SK-N-MC (cell line): Measurements from ENCODE around the gene GEMIN7.
"Not testable (repeated sequence)": the region's sequence is repeated elsewhere in the genome, so short reads cannot be mapped to it uniquely, and the experiment has no call there.

Source experiments
- DNase-seq: peaks from one replicate; pipeline ENCODE4 v3.0.0-alpha.2; 2011; ENCODE audit warnings: low read depth, low spot score
- H3K27ac ChIP-seq: fragments of 200-600 bp; sonication (generic); 2 replicates; pipeline ENCODE4 v1.5.1; 2016; ENCODE audit warnings: mixed run types
- H3K36me3 ChIP-seq: fragments of 200-600 bp; sonication (generic); 2 replicates; pipeline ENCODE4 v1.6.1; 2017; ENCODE audit warnings: antibody characterized with exemption, low read length, mixed read lengths; ENCODE audit not compliant: insufficient read depth
- H3K4me3 ChIP-seq: fragments of 200-600 bp; sonication (generic); 2 replicates; pipeline ENCODE4 v1.5.1; 2016
- H3K9ac ChIP-seq: fragments of 200-600 bp; sonication (generic); 2 replicates; pipeline ENCODE4 v1.8.0; 2017; ENCODE audit warnings: mixed run types, mixed read lengths; ENCODE audit not compliant: insufficient read length
- H3K9me3 ChIP-seq: fragments of 200-600 bp; sonication (generic); 2 replicates; pipeline ENCODE4 v1.6.1; 2017; ENCODE audit warnings: low read depth, mild to moderate bottlenecking, antibody characterized with exemption, low read length, moderate library complexity, mixed read lengths
- EZH2 ChIP-seq: fragments of 200-600 bp; sonication (generic); IDR thresholded peaks from one replicate; pipeline ENCODE4 v1.6.1; 2017; ENCODE audit warnings: antibody characterized with exemption
- FOXP2 ChIP-seq: optimal IDR thresholded peaks from 2 replicates; pipeline ENCODE3; 2011; ENCODE audit warnings: mild to moderate bottlenecking, moderate library complexity; ENCODE audit not compliant: insufficient read depth; ENCODE audit errors: extremely low read length, control extremely low read depth
- POLR2AphosphoS5 ChIP-seq: IDR thresholded peaks from 2 replicates; pipeline ENCODE4 v1.6.1; 2012; ENCODE audit warnings: mild to moderate bottlenecking, low read depth, low read length, borderline replicate concordance

The GEMIN7 gene

DNA sequence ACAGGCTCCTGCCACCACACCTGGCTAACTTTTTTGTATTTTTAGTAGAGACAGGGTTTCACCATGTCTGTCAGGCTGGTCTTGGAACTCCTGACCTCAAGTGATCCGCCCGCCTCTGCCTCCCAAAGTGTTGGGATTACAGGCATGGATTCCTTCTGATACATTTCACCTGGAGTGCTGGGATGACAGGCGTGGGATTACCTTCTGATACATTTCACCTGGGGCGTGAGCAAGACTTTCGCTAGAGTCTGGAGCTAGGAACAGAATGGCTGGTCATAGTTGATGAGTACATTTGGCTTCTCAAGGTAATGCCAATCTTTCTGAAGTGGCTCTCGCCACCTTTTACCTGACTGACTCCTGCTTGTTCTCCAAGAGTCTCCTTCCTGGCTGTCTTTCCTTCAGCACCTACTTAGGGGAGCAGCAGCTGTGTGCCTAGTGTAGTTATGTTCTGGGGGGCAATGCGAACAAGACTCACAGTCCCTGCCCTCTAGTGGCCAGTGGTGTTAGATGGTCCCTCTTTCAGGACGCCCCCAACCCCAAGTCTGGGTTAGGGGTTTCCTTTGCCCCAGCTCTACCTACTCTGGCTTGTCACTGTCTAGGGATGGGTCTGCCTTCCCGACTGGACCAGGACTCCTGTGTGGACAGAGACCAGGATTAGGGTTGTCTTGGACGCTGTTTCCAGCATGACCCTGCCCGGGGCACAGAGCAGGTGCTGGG, 33.2 kb downstream of the GEMIN7 start:
- no peak overlapping the region for H3K9ac ChIP-seq
- H3K36me3 ChIP-seq, result no peaks in the 10 kb centered on the region
- no peak for TF ChIP-seq FOXP2
- no peak overlapping the region for H3K27ac ChIP-seq
- DNase-seq, result no peak
- H3K9me3 ChIP-seq, result no peaks in the 10 kb centered on the region
- H3K4me3 ChIP-seq, result no peak overlapping the region

- Histone ChIP-seq H3K27ac (no peak overlapping the region), H3K4me3 (no peak overlapping the region), H3K36me3 (no peaks in the 10 kb centered on the region), H3K9ac (no peak overlapping the region), H3K9me3 (no peaks in the 10 kb centered on the region)
- TF ChIP-seq FOXP2, result no peak
- no peak for TF ChIP-seq EZH2
- no peak for TF ChIP-seq POLR2AphosphoS5
- no peak for DNase-seq
Observed at GRCh38 chr19:45113628-45114027, 34.6 kb downstream of the GEMIN7 start.

DNA sequence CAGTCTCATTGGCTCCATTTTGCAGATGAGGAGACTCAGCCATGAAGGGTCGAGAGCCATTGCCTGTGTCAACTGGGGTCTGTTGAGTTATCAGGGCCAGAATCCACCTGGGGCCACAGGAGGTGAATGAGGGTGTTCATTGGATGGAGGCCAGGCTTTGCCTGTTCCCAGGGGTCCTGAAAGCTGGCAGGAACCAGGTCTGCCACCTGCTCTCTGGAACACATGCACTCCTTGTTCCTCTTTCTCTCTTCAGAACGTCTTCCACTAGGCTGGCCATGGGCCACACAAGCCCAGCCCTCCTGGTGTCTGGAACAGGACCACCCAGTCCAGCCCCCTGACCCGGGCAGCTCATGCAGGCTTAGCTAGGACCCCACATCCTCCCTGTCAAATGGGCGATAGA, 35.1 kb downstream of the GEMIN7 start:
- TF ChIP-seq FOXP2 (no peak), POLR2AphosphoS5 (no peak), EZH2 (no peak)
- no peak for DNase-seq
- Histone ChIP-seq H3K9ac (no peak overlapping the region), H3K4me3 (no peak overlapping the region), H3K36me3 (no peaks in the 10 kb centered on the region), H3K27ac (no peak overlapping the region), H3K9me3 (no peaks in the 10 kb centered on the region)

GRCh38 chr19:45115809-45116615, 37.0 kb downstream of the GEMIN7 start:
- no peak for TF ChIP-seq POLR2AphosphoS5
- no peak for TF ChIP-seq EZH2
- TF ChIP-seq FOXP2, result no peak
- no peak overlapping the region for H3K27ac ChIP-seq
- no peak overlapping the region for H3K9ac ChIP-seq
- H3K9me3 ChIP-seq, result no peaks in the 10 kb centered on the region
- no peak for DNase-seq
- no peaks in the 10 kb centered on the region for H3K36me3 ChIP-seq
- H3K4me3 ChIP-seq, result no peak overlapping the region

GRCh38 chr19:45117167-45117594, 38.1 kb downstream of the GEMIN7 start:
- Histone ChIP-seq H3K9me3 (no peaks in the 10 kb centered on the region), H3K36me3 (no peaks in the 10 kb centered on the region), H3K4me3 (no peak overlapping the region), H3K9ac (no peak overlapping the region), H3K27ac (no peak overlapping the region)
- TF ChIP-seq FOXP2, result no peak
- TF ChIP-seq EZH2, result no peak
- TF ChIP-seq POLR2AphosphoS5, result no peak
- no peak for DNase-seq

DNA sequence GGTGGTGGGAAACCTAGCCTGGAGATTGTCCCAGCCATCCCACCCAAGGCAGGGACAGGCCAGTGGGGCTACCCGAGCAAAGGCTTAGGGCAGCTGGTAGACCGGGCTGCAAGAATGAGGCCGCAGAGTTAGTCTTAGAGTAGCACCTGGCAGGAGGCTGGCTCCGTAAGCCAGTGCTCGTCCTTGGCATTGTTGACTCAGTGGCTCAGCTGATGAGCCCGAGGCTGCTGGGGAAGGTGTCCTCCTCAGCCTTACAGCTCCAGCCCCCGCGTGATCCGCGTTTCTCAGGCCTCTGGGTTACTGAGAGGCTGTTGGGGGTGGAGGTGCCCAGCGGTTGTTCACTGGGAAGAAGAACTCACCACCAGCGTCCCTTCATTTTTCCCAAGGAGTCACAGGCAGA, 38.6 kb downstream of the GEMIN7 start:
- TF ChIP-seq EZH2, result no peak
- TF ChIP-seq FOXP2, result no peak
- no peak for TF ChIP-seq POLR2AphosphoS5
- H3K9ac ChIP-seq, result no peak overlapping the region
- H3K36me3 ChIP-seq, result no peaks in the 10 kb centered on the region
- H3K4me3 ChIP-seq, result no peak overlapping the region
- DNase-seq, result no peak
- H3K9me3 ChIP-seq, result no peaks in the 10 kb centered on the region
- H3K27ac ChIP-seq, result no peak overlapping the region

- no peak overlapping the region for H3K4me3 ChIP-seq
- no peaks in the 10 kb centered on the region for H3K36me3 ChIP-seq
- H3K27ac ChIP-seq, result no peak overlapping the region
- no peak overlapping the region for H3K9ac ChIP-seq
- no peaks in the 10 kb centered on the region for H3K9me3 ChIP-seq
- TF ChIP-seq FOXP2, result no peak
- no peak for TF ChIP-seq POLR2AphosphoS5
- TF ChIP-seq EZH2, result no peak
- DNase-seq, result no peak
Observed at GRCh38 chr19:45118106-45118505, 39.0 kb downstream of the GEMIN7 start.

DNA sequence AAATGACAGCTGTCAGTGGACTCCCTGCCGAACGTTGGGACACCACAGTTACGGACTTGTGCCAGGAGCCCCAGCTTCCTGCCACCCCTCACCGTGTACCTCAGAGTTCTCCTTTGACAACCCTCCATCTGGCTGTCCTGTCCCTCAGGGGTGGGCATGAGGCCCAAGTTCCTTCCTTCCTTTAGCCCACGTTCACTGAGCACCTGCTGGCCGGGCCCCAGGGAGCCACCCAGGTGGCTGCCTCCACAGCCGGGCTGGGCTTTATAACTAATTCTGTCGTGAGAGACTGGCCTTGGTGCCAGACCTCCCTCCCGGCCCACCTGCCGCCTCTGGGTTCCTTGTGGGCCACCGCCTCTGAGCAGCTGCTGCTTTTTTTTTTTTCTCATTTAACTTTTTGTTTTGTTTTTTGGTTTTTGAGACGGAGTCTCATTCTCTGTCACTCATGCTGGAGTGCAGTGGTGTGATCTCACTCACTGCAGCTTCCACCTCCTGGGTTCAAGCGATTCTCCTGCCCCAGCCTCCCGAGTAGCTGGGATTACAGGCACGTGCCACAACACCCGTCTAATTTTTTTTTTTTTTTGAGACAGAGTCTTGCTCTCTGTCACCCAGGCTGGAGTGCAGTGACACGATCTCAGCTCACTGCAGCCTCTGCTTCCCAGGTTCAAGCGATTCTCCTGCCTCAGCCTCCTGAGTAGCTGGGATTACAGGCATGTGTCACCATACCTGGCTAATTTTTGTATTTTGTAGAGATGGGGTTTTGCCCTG, 39.7 kb downstream of the GEMIN7 start:
- not testable (repeated sequence) for H3K36me3 ChIP-seq, H3K9ac ChIP-seq, H3K4me3 ChIP-seq, H3K9me3 ChIP-seq, H3K27ac ChIP-seq, DNase-seq
